ENCODE data around the gene ARL4D. TPM values are rescaled to one million over a fixed set of nuclear protein-coding genes. Genes with fewer than 3 reads are reported as not detected.
A peak's percentile ranks its signal among the peaks of the same experiment; 100 is the strongest.

Gene ARL4D
- total and polyA plus RNA-seq, 2 of the 4 experiments (the other 2 are of a cell fraction) = 12.5 to 30.7 TPM

GRCh38 chr17:43398724-43399595 is at the start of gene ARL4D (continued):
- TF ChIP-seq RFX5 (IDR thresholded peaks at IDR 0.05; ENCODE audit: low read depth, low read length) (no peak), MAZ (IDR thresholded peaks at IDR 0.05; ENCODE audit: borderline replicate concordance, low read depth, low read length) (peak; percentile 86), RCOR1 (IDR thresholded peaks at IDR 0.05; ENCODE audit: insufficient replicate concordance, low read length) (no peak), CEBPB (IDR thresholded peaks at IDR 0.05; ENCODE audit: low read depth, low read length) (peak; percentile 38; the same call in 1 of the 2 replicates), BHLHE40 (IDR thresholded peaks at IDR 0.05; ENCODE audit: low read depth, low read length) (peak; percentile 16; the same call in 1 of the 2 replicates)

DNA sequence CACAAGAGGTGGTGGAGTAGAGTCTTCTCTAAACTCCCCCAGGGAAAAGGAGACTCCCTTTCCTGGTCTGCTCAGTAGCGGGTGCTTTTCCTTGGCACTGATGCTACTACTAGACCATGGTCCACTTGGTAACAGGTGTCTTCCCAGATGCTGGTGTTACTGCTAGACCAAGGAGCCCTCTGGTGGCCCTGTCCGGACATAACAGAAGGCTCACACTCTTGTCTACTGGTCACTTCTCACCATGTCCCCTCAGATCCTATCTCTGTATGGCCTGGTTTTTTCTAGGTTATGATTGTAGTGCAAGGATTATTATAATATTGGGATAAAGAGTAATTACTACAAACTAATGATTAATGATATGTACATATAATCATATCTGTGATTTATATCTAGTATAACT is 49.7 kb upstream of the ARL4D start:
- intact Hi-C loops (cut with micrococcal nuclease) = no loop called here
- no peaks in the 10 kb centered on the region for H3K36me3 ChIP-seq (ENCODE audit: control insufficient read depth, insufficient read depth, low read length)
- WGBS, 2 experiments (ENCODE audit: extremely low coverage in 2 of 2, insufficient read length in 1 of 2) = no CpG with 5 or more reads among the region's 2 CpGs
- no peak overlapping the region for H3K23ac ChIP-seq (ENCODE audit: low read depth, low read length)
- H4K5ac ChIP-seq (ENCODE audit: low read depth, low read length) = no peak overlapping the region
- no peak overlapping the region for H3K4me3 ChIP-seq (ENCODE audit: insufficient read depth, low read depth, low read length)
- H3K4me2 ChIP-seq (ENCODE audit: low read depth, low read length) = no peak overlapping the region
- no peak overlapping the region for H2AK5ac ChIP-seq (ENCODE audit: low read depth, low read length)
- H2BK5ac ChIP-seq (ENCODE audit: low read depth, low read length, poor library complexity, severe bottlenecking) = no peak overlapping the region
- no peaks in the 10 kb centered on the region for H3K27me3 ChIP-seq (ENCODE audit: control insufficient read depth, insufficient read depth, low read length)
- H2AFZ ChIP-seq (replicated peaks; ENCODE audit: low read length, poor library complexity) = no peak overlapping the region
- H3K9me3 ChIP-seq (ENCODE audit: control insufficient read depth, insufficient read depth, low read length) = peaks cover 38% of the 10 kb centered on the region
- H2BK20ac ChIP-seq (ENCODE audit: low read depth, low read length) = no peak overlapping the region
- no peak overlapping the region for H3K27ac ChIP-seq (ENCODE audit: insufficient read depth, low read length)
- no peaks in the 10 kb centered on the region for H4K20me1 ChIP-seq (ENCODE audit: insufficient read depth, low read length)
- in situ Hi-C loops (cut with MboI; ENCODE audit: low sequenced_read_pairs) = no loop called here
- H3K9me1 ChIP-seq (ENCODE audit: insufficient read depth, low read length) = no peaks in the 10 kb centered on the region
- no peak for TF ChIP-seq BHLHE40 (IDR thresholded peaks at IDR 0.05; ENCODE audit: low read depth, low read length)
- ChIA-PET CTCF (no interaction called here), POLR2A (ENCODE audit: unreplicated experiment) (no interaction called here)
- H3K79me1 ChIP-seq (ENCODE audit: low read depth in 1 of 2, low read length in 2 of 2) = no peaks in the 10 kb centered on the region; a peak in 1 of 4 replicates
- no peak overlapping the region for H2AK9ac ChIP-seq (replicated peaks; ENCODE audit: low read depth, low read length, poor library complexity)
- H3K4ac ChIP-seq (ENCODE audit: low read depth, low read length) = no peak overlapping the region
- BruUV-seq (replicated peaks) = no TSS peak
- no peak overlapping the region for H3K9ac ChIP-seq (ENCODE audit: low read depth, low read length)
- no peak overlapping the region for H4K8ac ChIP-seq (ENCODE audit: low read depth in 2 of 2, low read length in 2 of 2)
- ATAC-seq (ENCODE audit: low read depth) = no peak
- dilution Hi-C loops (cut with HindIII; ENCODE audit: low sequenced_read_pairs, unreplicated experiment) = no loop called here
- no peaks in the 10 kb centered on the region for H3K4me1 ChIP-seq (ENCODE audit: control insufficient read depth, insufficient read depth, low read length)
- no peak overlapping the region for H2BK120ac ChIP-seq (ENCODE audit: low read depth, low read length)
- no peak overlapping the region for H3K18ac ChIP-seq (ENCODE audit: low read depth, low read length)
- H3K56ac ChIP-seq (ENCODE audit: extremely low read depth, insufficient read depth, low read length) = no peak overlapping the region
- no peak for DNase-seq
- no peak overlapping the region for H4K91ac ChIP-seq (ENCODE audit: insufficient read depth, low read depth, low read length)
- no peak overlapping the region for H2BK15ac ChIP-seq (ENCODE audit: low read depth, low read length)
- H3K14ac ChIP-seq (replicated peaks; ENCODE audit: low read depth, low read length) = no peak overlapping the region
